NCI-H2029 treated with DMSO at 0.1 percent for 48 hours (cell line): Measurements from ENCODE around the gene PITHD1.
A peak's percentile ranks its signal among the peaks of the same experiment; 100 is the strongest.
"Not testable (repeated sequence)": the region's sequence is repeated elsewhere in the genome, so short reads cannot be mapped to it uniquely, and the experiment has no call there.

Experiments used
- DNase-seq: peaks from one replicate; lab custom pipeline; 2025; lab: John Stamatoyannopoulos, UW

PITHD1 gene

GRCh38 chr1:23774174-23774880, 3.9 kb upstream of the PITHD1 start:
- no peak for DNase-seq

GRCh38 chr1:23776217-23776616, 2.0 kb upstream of the PITHD1 start:
- DNase-seq = no peak

- DNase-seq = no peak
These were observed 1.7 kb downstream of the PITHD1 start for GRCh38 chr1:23779826-23780371.

GRCh38 chr1:23783141-23783540, 4.9 kb downstream of the PITHD1 start:
- not testable (repeated sequence) for DNase-seq

GRCh38 chr1:23784846-23785245, 6.6 kb downstream of the PITHD1 start:
- DNase-seq = no peak

- DNase-seq = no peak
These were observed 9.5 kb downstream of the PITHD1 start for GRCh38 chr1:23787701-23788100.

GRCh38 chr1:23788695-23789094, 10.5 kb downstream of the PITHD1 start:
- DNase-seq = no peak

- peak; percentile 57 for DNase-seq
These were observed 12.7 kb downstream of the PITHD1 start, which contains the start of gene LYPLA2 for GRCh38 chr1:23790696-23791515. Gene LYPLA2, plus strand, starts transcription at chr1:23791145. Its CDS starts 1,538 bp downstream, at chr1:23792683.

GRCh38 chr1:23791516-23792047, 13.4 kb downstream of the PITHD1 start:
- no peak for DNase-seq

GRCh38 chr1:23792151-23792945, 14.1 kb downstream of the PITHD1 start:
- DNase-seq = no peak

- DNase-seq = no peak
These were observed 15.0 kb downstream of the PITHD1 start for GRCh38 chr1:23793018-23793781.

GRCh38 chr1:23793861-23794731, 15.9 kb downstream of the PITHD1 start:
- no peak for DNase-seq

- not testable (repeated sequence) for DNase-seq
These were observed 16.5 kb downstream of the PITHD1 start for GRCh38 chr1:23794732-23795182.

- no peak for DNase-seq
These were observed 17.7 kb downstream of the PITHD1 start for GRCh38 chr1:23795676-23796465.

- no peak for DNase-seq
These were observed 18.5 kb downstream of the PITHD1 start for GRCh38 chr1:23796466-23797271.

GRCh38 chr1:23797478-23798448, 19.5 kb downstream of the PITHD1 start:
- no peak for DNase-seq

- no peak for DNase-seq
These were observed 20.5 kb downstream of the PITHD1 start for GRCh38 chr1:23798662-23799142.
